ENCODE measurements around the gene LMNTD1.

DNA sequence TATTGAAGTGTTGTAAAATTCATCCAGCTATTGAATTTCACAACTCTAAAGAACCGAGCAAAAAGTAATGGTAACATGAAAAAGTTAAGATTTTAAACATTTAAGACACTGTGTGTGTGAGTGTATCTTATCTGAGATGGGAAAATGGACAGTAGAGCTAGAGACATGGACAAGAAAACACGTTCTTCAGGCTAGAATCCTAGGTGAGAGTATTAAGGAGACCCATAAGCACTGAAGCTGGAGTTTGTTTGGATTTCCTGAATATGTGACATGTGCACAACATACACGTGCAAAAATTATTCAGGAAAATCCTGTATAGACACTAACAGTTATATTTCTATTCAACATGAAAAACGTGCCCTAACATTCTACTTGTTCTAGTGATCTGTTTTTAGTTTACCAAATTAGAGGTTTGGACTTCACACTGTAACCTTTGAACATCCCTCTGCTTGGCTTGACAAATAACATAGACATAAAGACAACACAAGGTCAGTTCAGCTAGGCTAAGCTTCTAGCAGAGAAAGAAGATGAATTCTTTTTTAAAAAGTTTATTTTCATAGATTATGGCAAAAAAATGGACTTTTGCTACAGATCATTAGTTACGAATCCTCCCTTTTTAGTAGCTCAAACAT lies 31.3 kb downstream of the LMNTD1 start:
- TF ChIP-seq, protein P1, sequence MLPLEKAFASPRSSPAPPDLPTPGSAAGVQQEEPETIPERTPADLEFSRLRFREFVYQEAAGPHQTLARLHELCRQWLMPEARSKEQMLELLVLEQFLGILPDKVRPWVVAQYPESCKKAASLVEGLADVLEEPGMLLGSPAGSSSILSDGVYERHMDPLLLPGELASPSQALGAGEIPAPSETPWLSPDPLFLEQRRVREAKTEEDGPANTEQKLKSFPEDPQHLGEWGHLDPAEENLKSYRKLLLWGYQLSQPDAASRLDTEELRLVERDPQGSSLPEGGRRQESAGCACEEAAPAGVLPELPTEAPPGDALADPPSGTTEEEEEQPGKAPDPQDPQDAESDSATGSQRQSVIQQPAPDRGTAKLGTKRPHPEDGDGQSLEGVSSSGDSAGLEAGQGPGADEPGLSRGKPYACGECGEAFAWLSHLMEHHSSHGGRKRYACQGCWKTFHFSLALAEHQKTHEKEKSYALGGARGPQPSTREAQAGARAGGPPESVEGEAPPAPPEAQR (tag by site-specific recombination; IDR thresholded peaks at IDR 0.05), result no peak
- TF ChIP-seq ZNF501 (tag by site-specific recombination; IDR thresholded peaks at IDR 0.05) (no peak), ZNF623 (tag by site-specific recombination; IDR thresholded peaks at IDR 0.05) (no peak), TRIM28 (IDR thresholded peaks at IDR 0.05; ENCODE audit: borderline replicate concordance, low read length) (no peak), ZNF221 (tag by site-specific recombination; IDR thresholded peaks at IDR 0.05; ENCODE audit: borderline replicate concordance) (no peak), GLI4 (tag by site-specific recombination; IDR thresholded peaks at IDR 0.05) (no peak), KLF7 (tag by site-specific recombination; IDR thresholded peaks at IDR 0.05; ENCODE audit: borderline replicate concordance) (no peak), ZNF274 (IDR thresholded peaks at IDR 0.05; ENCODE audit: low read length) (no peak), ZNF274 (tag by site-specific recombination; IDR thresholded peaks at IDR 0.05; ENCODE audit: borderline replicate concordance) (no peak)
- TF ChIP-seq, protein P2, sequence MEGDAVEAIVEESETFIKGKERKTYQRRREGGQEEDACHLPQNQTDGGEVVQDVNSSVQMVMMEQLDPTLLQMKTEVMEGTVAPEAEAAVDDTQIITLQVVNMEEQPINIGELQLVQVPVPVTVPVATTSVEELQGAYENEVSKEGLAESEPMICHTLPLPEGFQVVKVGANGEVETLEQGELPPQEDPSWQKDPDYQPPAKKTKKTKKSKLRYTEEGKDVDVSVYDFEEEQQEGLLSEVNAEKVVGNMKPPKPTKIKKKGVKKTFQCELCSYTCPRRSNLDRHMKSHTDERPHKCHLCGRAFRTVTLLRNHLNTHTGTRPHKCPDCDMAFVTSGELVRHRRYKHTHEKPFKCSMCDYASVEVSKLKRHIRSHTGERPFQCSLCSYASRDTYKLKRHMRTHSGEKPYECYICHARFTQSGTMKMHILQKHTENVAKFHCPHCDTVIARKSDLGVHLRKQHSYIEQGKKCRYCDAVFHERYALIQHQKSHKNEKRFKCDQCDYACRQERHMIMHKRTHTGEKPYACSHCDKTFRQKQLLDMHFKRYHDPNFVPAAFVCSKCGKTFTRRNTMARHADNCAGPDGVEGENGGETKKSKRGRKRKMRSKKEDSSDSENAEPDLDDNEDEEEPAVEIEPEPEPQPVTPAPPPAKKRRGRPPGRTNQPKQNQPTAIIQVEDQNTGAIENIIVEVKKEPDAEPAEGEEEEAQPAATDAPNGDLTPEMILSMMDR (tag by site-specific recombination; IDR thresholded peaks at IDR 0.05), result no peak
- TF ChIP-seq, protein P3, sequence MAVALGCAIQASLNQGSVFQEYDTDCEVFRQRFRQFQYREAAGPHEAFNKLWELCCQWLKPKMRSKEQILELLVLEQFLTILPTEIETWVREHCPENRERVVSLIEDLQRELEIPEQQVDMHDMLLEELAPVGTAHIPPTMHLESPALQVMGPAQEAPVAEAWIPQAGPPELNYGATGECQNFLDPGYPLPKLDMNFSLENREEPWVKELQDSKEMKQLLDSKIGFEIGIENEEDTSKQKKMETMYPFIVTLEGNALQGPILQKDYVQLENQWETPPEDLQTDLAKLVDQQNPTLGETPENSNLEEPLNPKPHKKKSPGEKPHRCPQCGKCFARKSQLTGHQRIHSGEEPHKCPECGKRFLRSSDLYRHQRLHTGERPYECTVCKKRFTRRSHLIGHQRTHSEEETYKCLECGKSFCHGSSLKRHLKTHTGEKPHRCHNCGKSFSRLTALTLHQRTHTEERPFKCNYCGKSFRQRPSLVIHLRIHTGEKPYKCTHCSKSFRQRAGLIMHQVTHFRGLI (tag by site-specific recombination; IDR thresholded peaks at IDR 0.05), result no peak
